Measurements from ENCODE around the gene MIAT. TPM values are rescaled to one million over a fixed set of nuclear protein-coding genes. Genes with fewer than 3 reads are reported as not detected.

The MIAT gene
- total RNA-seq, 2 donors from 2014 or later, result 1.2 to 4.4 TPM

DNA sequence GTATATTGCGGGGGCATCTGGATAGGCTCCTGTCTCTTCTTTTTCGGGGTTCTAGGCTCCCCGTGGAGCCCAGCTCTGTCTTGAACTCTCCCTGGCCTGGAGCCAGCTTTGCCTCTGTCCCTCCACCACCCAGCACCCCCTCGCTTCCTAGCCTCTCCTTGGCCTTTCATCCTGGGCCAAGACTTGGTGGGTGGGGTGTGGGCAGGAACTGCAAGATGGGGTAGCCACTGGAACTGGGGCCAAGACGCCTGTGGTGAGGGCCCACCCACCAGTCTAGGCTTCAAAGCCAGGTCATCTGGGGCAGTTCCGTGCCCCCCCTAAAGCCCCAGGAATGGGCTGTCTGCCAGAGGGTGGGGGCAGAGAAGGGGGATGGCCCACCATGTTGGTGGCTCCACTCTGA is 37.9 kb upstream of the MIAT start:
- DNase-seq, result no peak
- no peak overlapping the region for H3K4me3 Mint-ChIP-seq
- whole genome bisulfite sequencing, 2 experiments (ENCODE audit: insufficient coverage in 1 of 2, insufficient read length in 1 of 2), result 92 to 96% methylated on average over 3 to 6 of the region's 6 CpGs

GRCh38 chr22:26620197-26620596 is 37.2 kb upstream of the MIAT start:
- 98% methylated on average over 2 of the region's 2 CpGs; no CpG with 5 or more reads in 1 of the 2 experiments for WGBS, 2 experiments (ENCODE audit: insufficient coverage in 1 of 2, insufficient read length in 1 of 2)
- Histone ChIP-seq H3K4me3 (ENCODE audit: low read length) (no peak overlapping the region), H3K27ac (ENCODE audit: low read depth, low read length) (no peak overlapping the region), H3K27me3 (ENCODE audit: control insufficient read depth, insufficient read depth, low read length, poor library complexity, severe bottlenecking) (no peaks in the 10 kb centered on the region), H3K9ac (ENCODE audit: extremely low read depth, low read length, poor library complexity, severe bottlenecking) (no peak overlapping the region), H3K9me3 (ENCODE audit: control insufficient read depth, low read length) (no peaks in the 10 kb centered on the region), H3K4me1 (ENCODE audit: control insufficient read depth, insufficient read depth, low read length) (peaks cover 21% of the 10 kb centered on the region), H3K36me3 (ENCODE audit: control insufficient read depth, insufficient read depth, low read length) (no peaks in the 10 kb centered on the region)
- Mint-ChIP-seq H3K4me3 (no peak overlapping the region), H3K27ac (no peak overlapping the region), H3K36me3 (ENCODE audit: low read depth) (no peaks in the 10 kb centered on the region), H3K27me3 (ENCODE audit: insufficient read depth) (peaks cover 2% of the 10 kb centered on the region), H3K9me3 (no peaks in the 10 kb centered on the region), H3K4me1 (peaks cover 25% of the 10 kb centered on the region)
- no peak for DNase-seq
- TF ChIP-seq CTCF (conservative IDR thresholded peaks at IDR 0.05), result no peak

More for the DNA sequence above, 37.9 kb upstream of the MIAT start:
- Histone ChIP-seq H3K9ac (ENCODE audit: extremely low read depth, low read length, poor library complexity, severe bottlenecking) (no peak overlapping the region), H3K27me3 (ENCODE audit: control insufficient read depth, insufficient read depth, low read length, poor library complexity, severe bottlenecking) (no peaks in the 10 kb centered on the region), H3K27ac (ENCODE audit: low read depth, low read length) (no peak overlapping the region), H3K9me3 (ENCODE audit: control insufficient read depth, low read length) (no peaks in the 10 kb centered on the region), H3K4me1 (ENCODE audit: control insufficient read depth, insufficient read depth, low read length) (peaks cover 21% of the 10 kb centered on the region), H3K36me3 (ENCODE audit: control insufficient read depth, insufficient read depth, low read length) (no peaks in the 10 kb centered on the region), H3K4me3 (ENCODE audit: low read length) (no peak overlapping the region)
- H3K36me3 Mint-ChIP-seq (ENCODE audit: low read depth), result no peaks in the 10 kb centered on the region
- H3K27ac Mint-ChIP-seq, result no peak overlapping the region
- H3K9me3 Mint-ChIP-seq, result no peaks in the 10 kb centered on the region
- no peak for TF ChIP-seq CTCF (conservative IDR thresholded peaks at IDR 0.05)
- peaks cover 26% of the 10 kb centered on the region for H3K4me1 Mint-ChIP-seq
- H3K27me3 Mint-ChIP-seq (ENCODE audit: insufficient read depth), result peaks cover 2% of the 10 kb centered on the region

GRCh38 chr22:26621663-26622062 is 35.7 kb upstream of the MIAT start, which contains the start of gene CRYBA4:
TSS of gene CRYBA4 (plus strand) at chr22:26621963. CDS start at chr22:26622597, 634 bp downstream.
- no peak for DNase-seq
- no peaks in the 10 kb centered on the region for H3K9me3 ChIP-seq (ENCODE audit: control insufficient read depth, low read length)
- H3K36me3 Mint-ChIP-seq (ENCODE audit: low read depth), result no peaks in the 10 kb centered on the region
- no peak within 1 kb of the TSS for H3K9ac ChIP-seq (ENCODE audit: extremely low read depth, low read length, poor library complexity, severe bottlenecking)
- no peak within 1 kb of the TSS for H3K4me3 ChIP-seq (ENCODE audit: low read length)
- H3K4me1 ChIP-seq (ENCODE audit: control insufficient read depth, insufficient read depth, low read length), result peaks cover 14% of the 10 kb centered on the region
- no peak within 1 kb of the TSS for H3K4me3 Mint-ChIP-seq
- WGBS, 2 experiments (ENCODE audit: insufficient coverage in 1 of 2, insufficient read length in 1 of 2), result 81 to 84% methylated on average over 2 to 7 of the region's 7 CpGs
- H3K27ac Mint-ChIP-seq, result no peak within 1 kb of the TSS
- H3K36me3 ChIP-seq (ENCODE audit: control insufficient read depth, insufficient read depth, low read length), result no peaks in the 10 kb centered on the region
- no peak for TF ChIP-seq CTCF (conservative IDR thresholded peaks at IDR 0.05)
- H3K4me1 Mint-ChIP-seq, result peaks cover 16% of the 10 kb centered on the region
- peaks cover 2% of the 10 kb centered on the region for H3K27me3 Mint-ChIP-seq (ENCODE audit: insufficient read depth)
- no peak within 1 kb of the TSS for H3K27ac ChIP-seq (ENCODE audit: low read depth, low read length)
- H3K9me3 Mint-ChIP-seq, result no peaks in the 10 kb centered on the region
- no peaks in the 10 kb centered on the region for H3K27me3 ChIP-seq (ENCODE audit: control insufficient read depth, insufficient read depth, low read length, poor library complexity, severe bottlenecking)
